Stimulated activated CD8-positive, alpha-beta memory T cell treated with anti-CD3 and anti-CD28 coated beads, Interleukin-2, amount 100 ng/mL, for 48 hours (primary cell): ENCODE results near the gene DUSP22.

Experiments used
- DNase-seq, 2 donors: peaks; one replicate each; pipeline ENCODE4 v3.0.0-alpha.2; 2020; ENCODE audit warnings: low read depth in 2 of 2

DUSP22 gene

GRCh38 chr6:379410-380181 lies 87.3 kb downstream of the DUSP22 start:
- DNase-seq: no peak

- DNase-seq: no peak
Observed at GRCh38 chr6:380234-381218, 88.2 kb downstream of the DUSP22 start.

GRCh38 chr6:381742-382461 lies 89.6 kb downstream of the DUSP22 start:
- no peak for DNase-seq

GRCh38 chr6:382883-383810 lies 90.9 kb downstream of the DUSP22 start:
- no peak for DNase-seq

GRCh38 chr6:383856-384255 lies 91.6 kb downstream of the DUSP22 start:
- DNase-seq: no peak

GRCh38 chr6:384898-385297 lies 92.6 kb downstream of the DUSP22 start:
- DNase-seq: no peak

GRCh38 chr6:385614-386013 lies 93.3 kb downstream of the DUSP22 start:
- no peak for DNase-seq

- no peak for DNase-seq
Observed at GRCh38 chr6:386688-387266, 94.5 kb downstream of the DUSP22 start.

GRCh38 chr6:387293-387741 lies 95.0 kb downstream of the DUSP22 start:
- DNase-seq: no peak

GRCh38 chr6:388202-388903 lies 96.1 kb downstream of the DUSP22 start:
- no peak for DNase-seq

- DNase-seq: no peak
Observed at GRCh38 chr6:389143-389542, 96.9 kb downstream of the DUSP22 start.

- DNase-seq: no peak
Observed at GRCh38 chr6:389622-390021, 97.3 kb downstream of the DUSP22 start.

- DNase-seq: peak in 1 of 2 donors; percentile 46
Observed at GRCh38 chr6:390914-391558, 98.7 kb downstream of the DUSP22 start.

- DNase-seq: peak; percentile 64 to 66
Observed at GRCh38 chr6:391559-392440, 99.5 kb downstream of the DUSP22 start, which contains the start of gene IRF4. IRF4 (plus strand) TSS chr6:391752; CDS start chr6:393153, 1,401 bp downstream.

GRCh38 chr6:392441-393390 lies 100.4 kb downstream of the DUSP22 start:
- DNase-seq: no peak

GRCh38 chr6:393391-394221 lies 101.3 kb downstream of the DUSP22 start:
- DNase-seq: no peak
